Natural killer cell treated with Interleukin-12 subunit alpha and Interleukin-12 subunit beta and Interleukin-15 and Interleukin-18, amount 100 ng/mL, for 72 hours (primary cell): ENCODE data around the gene HMGN2. TPM values are rescaled to one million over a fixed set of nuclear protein-coding genes. Genes with fewer than 3 reads are reported as not detected.

Source experiments
- ATAC-seq, 2 donors: fragments of 150-1000 bp; cut with Tn5 transposase in 1 of 2; sonication (Bioruptor Pico), chemical (Tn5 transposase) in 1 of 2; 2 replicates each; pipeline ENCODE4 v1.10.0; 2021
- DNase-seq: peaks from one replicate; pipeline ENCODE4 v3.0.0; 2022; ENCODE audit warnings: low spot score
- H3K27ac Mint-ChIP-seq, 2 donors: 1 replicate in 1 of 2; 2 replicates in 1 of 2; pipeline ENCODE4 v1.8.0; 2022; ENCODE audit warnings: mixed read lengths in 2 of 2, mild to moderate bottlenecking in 1 of 2, moderate library complexity in 1 of 2
- H3K27me3 Mint-ChIP-seq, 2 donors: 1 replicate in 1 of 2; 2 replicates in 1 of 2; pipeline ENCODE4 v1.8.0; 2022; ENCODE audit warnings: mixed read lengths in 2 of 2
- H3K36me3 Mint-ChIP-seq: one replicate; pipeline ENCODE4 v1.8.0; 2022; ENCODE audit warnings: mixed read lengths
- H3K4me1 Mint-ChIP-seq, 2 donors: 1 replicate in 1 of 2; 2 replicates in 1 of 2; pipeline ENCODE4 v1.8.0; 2022; ENCODE audit warnings: low read depth in 2 of 2, mixed read lengths in 2 of 2, mild to moderate bottlenecking in 1 of 2
- H3K4me3 Mint-ChIP-seq: one replicate; pipeline ENCODE4 v1.8.0; 2022; ENCODE audit warnings: mixed read lengths
- H3K9me3 Mint-ChIP-seq: 2 replicates; pipeline ENCODE4 v1.8.0; 2022; ENCODE audit warnings: mixed read lengths
- total RNA-seq, 2 donors: library from RNA; stranded (reverse); gene quantifications; one replicate each; pipeline ENCODE4 v1.2.3, GENCODE V29; 2022

Gene HMGN2
- total RNA-seq = 100 to 1,000 TPM; 493 to 648 TPM

DNA sequence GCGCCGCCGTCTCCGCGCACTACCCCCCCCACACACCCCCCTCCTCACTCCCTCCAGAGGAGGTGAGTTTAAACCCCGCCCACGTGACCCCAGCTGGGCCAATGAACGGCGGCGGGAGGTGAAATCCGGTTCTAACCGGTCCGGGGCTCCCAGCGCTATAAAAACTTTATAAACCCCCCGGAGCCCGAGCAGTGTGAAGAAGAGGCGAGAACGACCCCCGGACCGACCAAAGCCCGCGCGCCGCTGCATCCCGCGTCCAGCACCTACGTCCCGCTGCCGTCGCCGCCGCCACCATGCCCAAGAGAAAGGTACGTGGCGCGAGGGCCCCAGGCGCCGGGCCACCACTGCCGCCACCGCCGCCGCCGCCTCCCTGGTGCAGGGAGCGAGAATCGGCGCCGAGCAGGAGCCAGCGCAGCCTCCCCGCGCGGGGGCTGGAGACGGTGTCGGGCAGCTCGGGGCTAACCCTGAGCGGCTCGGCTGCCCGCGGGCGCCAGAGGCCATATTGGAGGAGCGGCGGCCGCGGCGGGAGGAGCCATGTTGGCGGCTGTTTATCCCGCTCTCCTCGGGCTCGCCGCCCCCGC is at the start of gene HMGN2:
Gene HMGN2 (plus strand): TSS at position 121 of the 581 bp plus-strand sequence. CDS start 173 bp downstream, at position 294.
- Mint-ChIP-seq H3K27ac (peak within 1 kb of the TSS; percentile 82 to 86), H3K4me1 (peaks cover 32 to 36% of the 10 kb centered on the region in 2 donors), H3K27me3 (no peaks in the 10 kb centered on the region), H3K36me3 (peaks cover 31% of the 10 kb centered on the region), H3K4me3 (peak within 1 kb of the TSS; percentile 91), H3K9me3 (no peaks in the 10 kb centered on the region)
- ATAC-seq = peak; percentile 78 to 82
- DNase-seq = peak; percentile 89

DNA sequence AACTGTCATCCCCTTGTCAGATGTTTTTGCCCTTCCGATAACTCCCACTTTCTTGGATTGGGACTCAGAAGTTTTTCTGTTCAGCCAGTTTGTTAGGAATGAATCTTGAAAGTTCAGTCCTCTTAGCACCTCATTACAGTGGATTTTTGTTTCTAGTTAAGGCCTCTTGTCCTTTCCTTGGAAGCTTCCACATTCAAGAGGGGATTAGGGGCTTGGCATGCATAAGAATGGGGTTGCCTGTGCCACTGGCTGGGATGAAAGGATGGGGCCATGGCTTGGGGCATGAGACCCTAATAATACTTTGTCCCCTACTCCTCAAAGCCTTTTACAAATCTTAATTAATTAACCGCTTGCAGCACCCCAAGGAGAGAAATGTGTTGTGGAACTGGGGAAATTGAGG is 42.5 kb upstream of the HMGN2 start:
- peaks cover 12% of the 10 kb centered on the region in 2 donors for H3K27me3 Mint-ChIP-seq
- no peak overlapping the region for H3K4me3 Mint-ChIP-seq
- ATAC-seq = no peak
- H3K9me3 Mint-ChIP-seq = no peaks in the 10 kb centered on the region
- H3K27ac Mint-ChIP-seq = no peak overlapping the region
- peaks cover 9 to 18% of the 10 kb centered on the region in 2 donors for H3K4me1 Mint-ChIP-seq
- H3K36me3 Mint-ChIP-seq = peaks cover 10% of the 10 kb centered on the region
- DNase-seq = no peak

- Mint-ChIP-seq H3K9me3 (no peaks in the 10 kb centered on the region), H3K27ac (peak within 1 kb of the TSS; percentile 77 to 87), H3K4me3 (peak within 1 kb of the TSS; percentile 99), H3K36me3 (peaks cover 10% of the 10 kb centered on the region), H3K27me3 (peaks cover 0 to 3% of the 10 kb centered on the region in 2 donors), H3K4me1 (peaks cover 9 to 18% of the 10 kb centered on the region in 2 donors)
- peak; percentile 98 for DNase-seq
- peak; percentile 99 for ATAC-seq
These were observed 40.1 kb upstream of the HMGN2 start, which contains the start of gene DHDDS for GRCh38 chr1:26431979-26432695. DHDDS (plus strand) TSS chr1:26432321; CDS start chr1:26432946, 625 bp downstream.

DNA sequence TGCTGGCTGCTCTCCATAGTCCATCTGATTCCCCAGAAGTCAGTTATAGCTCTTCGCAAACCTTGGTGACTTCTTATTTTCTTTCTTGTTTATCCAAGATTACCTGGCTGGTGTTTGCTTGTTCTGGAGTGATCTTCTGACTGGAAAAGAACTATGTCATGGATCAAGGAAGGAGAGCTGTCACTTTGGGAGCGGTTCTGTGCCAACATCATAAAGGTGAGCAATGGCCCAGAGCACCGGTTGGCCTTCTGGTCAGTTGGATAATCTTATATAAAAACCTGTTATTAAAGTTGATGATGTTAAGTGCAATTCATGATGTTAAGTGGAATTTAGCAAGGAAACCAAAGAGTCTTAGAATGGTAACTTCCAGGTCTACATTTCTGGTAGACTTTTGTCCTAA is 39.4 kb upstream of the HMGN2 start:
- ATAC-seq = no peak
- Mint-ChIP-seq H3K4me3 (peak overlapping the region; percentile 99), H3K27me3 (peaks cover 0 to 3% of the 10 kb centered on the region in 2 donors)

DNA sequence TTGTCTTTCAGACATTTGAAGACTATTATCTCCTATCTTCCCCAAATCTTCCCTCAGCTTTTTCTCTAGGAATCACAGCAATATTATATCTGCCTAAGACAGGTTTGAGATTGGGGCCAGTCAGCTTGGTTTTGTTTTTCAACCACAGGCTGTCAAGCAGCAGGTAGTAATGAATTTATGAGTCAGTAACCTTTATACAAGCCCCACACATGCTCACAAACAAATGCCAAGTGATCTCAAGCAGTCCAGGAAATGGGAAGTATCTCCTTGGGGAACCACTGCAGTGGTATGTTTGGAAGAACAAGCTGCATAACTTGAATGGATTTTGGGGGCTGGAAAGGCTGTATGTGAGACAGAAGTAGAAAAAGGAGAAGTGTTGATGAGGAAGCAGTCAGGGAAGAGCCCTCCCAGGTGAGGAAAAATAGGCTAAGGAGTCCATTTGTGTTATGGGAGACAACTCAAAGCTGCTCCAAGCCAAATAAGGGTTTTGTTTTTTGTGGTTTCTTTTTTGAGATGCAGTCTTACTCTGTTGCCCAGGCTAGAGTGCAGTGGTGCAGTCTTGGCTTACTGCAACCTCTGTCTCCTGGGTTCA is 38.0 kb upstream of the HMGN2 start:
- H3K27me3 Mint-ChIP-seq = peaks cover 0 to 3% of the 10 kb centered on the region in 2 donors
- H3K27ac Mint-ChIP-seq = no peak overlapping the region
- peaks cover 12% of the 10 kb centered on the region for H3K36me3 Mint-ChIP-seq
- no peaks in the 10 kb centered on the region for H3K9me3 Mint-ChIP-seq
- peaks cover 9 to 18% of the 10 kb centered on the region in 2 donors for H3K4me1 Mint-ChIP-seq
- ATAC-seq = no peak
- H3K4me3 Mint-ChIP-seq = no peak overlapping the region
- no peak for DNase-seq

More for the DNA sequence above, 39.4 kb upstream of the HMGN2 start:
- Mint-ChIP-seq H3K36me3 (peaks cover 10% of the 10 kb centered on the region), H3K27ac (peak overlapping the region; percentile 77 to 87), H3K9me3 (no peaks in the 10 kb centered on the region), H3K4me1 (peaks cover 9 to 18% of the 10 kb centered on the region in 2 donors)
- no peak for DNase-seq

- Mint-ChIP-seq H3K27ac (no peak overlapping the region), H3K9me3 (no peaks in the 10 kb centered on the region), H3K4me3 (no peak overlapping the region), H3K4me1 (peaks cover 5 to 9% of the 10 kb centered on the region in 2 donors), H3K36me3 (peaks cover 28% of the 10 kb centered on the region), H3K27me3 (no peaks in the 10 kb centered on the region)
- DNase-seq (no peak), ATAC-seq (no peak)
These were observed 34.2 kb upstream of the HMGN2 start for GRCh38 chr1:26438041-26438440.

GRCh38 chr1:26440259-26440658 is 32.0 kb upstream of the HMGN2 start:
- Mint-ChIP-seq H3K27me3 (no peaks in the 10 kb centered on the region), H3K4me1 (no peaks in the 10 kb centered on the region), H3K4me3 (no peak overlapping the region), H3K27ac (no peak overlapping the region), H3K36me3 (peaks cover 34% of the 10 kb centered on the region), H3K9me3 (no peaks in the 10 kb centered on the region)
- no peak for DNase-seq
- no peak for ATAC-seq

- H3K27ac Mint-ChIP-seq = no peak overlapping the region
- ATAC-seq (no peak), DNase-seq (no peak)
- H3K36me3 Mint-ChIP-seq = peaks cover 16% of the 10 kb centered on the region
- H3K4me1 Mint-ChIP-seq = no peaks in the 10 kb centered on the region
- no peaks in the 10 kb centered on the region for H3K9me3 Mint-ChIP-seq
- no peaks in the 10 kb centered on the region for H3K27me3 Mint-ChIP-seq
- H3K4me3 Mint-ChIP-seq = no peak overlapping the region
These were observed 22.4 kb upstream of the HMGN2 start for GRCh38 chr1:26449868-26450267.

DNA sequence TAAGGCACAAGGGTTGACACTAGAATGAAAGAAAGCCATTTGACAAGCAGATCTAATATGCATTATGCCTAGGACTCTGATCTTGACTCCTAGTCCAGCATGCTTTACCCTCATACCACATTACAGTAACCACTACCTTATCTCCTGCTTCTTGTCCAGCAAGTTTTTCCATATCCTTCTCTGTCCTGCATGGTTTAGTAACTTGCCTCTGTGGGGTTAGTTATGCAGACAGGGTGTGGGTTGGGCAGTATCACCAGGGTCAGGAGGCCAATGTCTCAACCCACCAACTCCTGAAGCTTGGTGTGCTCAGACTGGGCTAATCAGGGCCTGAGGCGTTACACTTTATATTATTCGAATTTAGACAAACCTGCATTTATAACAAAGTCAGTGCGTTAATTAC is 21.3 kb upstream of the HMGN2 start:
- H3K27ac Mint-ChIP-seq = no peak overlapping the region
- DNase-seq = no peak
- peaks cover 11% of the 10 kb centered on the region for H3K36me3 Mint-ChIP-seq
- no peaks in the 10 kb centered on the region for H3K4me1 Mint-ChIP-seq
- H3K9me3 Mint-ChIP-seq = no peaks in the 10 kb centered on the region
- H3K27me3 Mint-ChIP-seq = no peaks in the 10 kb centered on the region
- no peak overlapping the region for H3K4me3 Mint-ChIP-seq
- no peak for ATAC-seq

DNA sequence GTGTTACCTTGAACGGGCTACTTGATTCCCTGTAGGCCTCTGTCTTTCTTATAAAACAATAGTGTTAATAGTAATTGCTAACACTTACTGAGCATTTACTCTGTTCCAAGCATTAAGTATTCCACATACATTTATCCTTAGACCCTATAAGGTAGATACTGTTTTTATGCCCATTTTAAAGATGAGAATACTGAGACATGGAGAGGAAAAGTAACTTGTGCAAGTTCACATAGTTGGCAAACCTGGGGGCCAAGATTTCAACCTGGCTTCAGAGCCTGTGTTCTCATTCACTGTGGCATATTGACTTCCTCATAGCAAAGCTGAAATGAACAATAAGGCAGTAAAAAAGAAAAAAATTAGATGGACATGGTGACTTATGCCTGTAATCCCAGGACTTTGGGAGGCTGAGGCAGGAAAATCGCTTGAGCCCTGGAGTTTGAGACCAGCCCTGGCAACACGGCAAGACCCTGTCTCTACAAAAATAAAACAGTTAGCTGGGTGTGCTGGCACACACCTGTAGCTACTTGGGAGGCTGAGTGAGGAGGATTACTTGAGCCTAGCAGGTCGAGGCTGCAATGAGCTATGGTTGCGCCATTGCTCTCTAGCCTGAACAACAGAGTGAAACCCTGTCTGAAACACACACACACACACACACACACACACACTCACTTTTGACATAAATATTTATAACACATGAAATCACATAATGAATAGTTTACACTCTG is 19.6 kb upstream of the HMGN2 start:
- DNase-seq = no peak
- no peaks in the 10 kb centered on the region for H3K9me3 Mint-ChIP-seq

GRCh38 chr1:26459148-26459547 is 13.1 kb upstream of the HMGN2 start:
- no peaks in the 10 kb centered on the region for H3K4me1 Mint-ChIP-seq
- no peak overlapping the region for H3K4me3 Mint-ChIP-seq
- DNase-seq (no peak), ATAC-seq (no peak)
- no peaks in the 10 kb centered on the region for H3K9me3 Mint-ChIP-seq
- H3K36me3 Mint-ChIP-seq = peaks cover 9% of the 10 kb centered on the region
- H3K27me3 Mint-ChIP-seq = no peaks in the 10 kb centered on the region
- no peak overlapping the region for H3K27ac Mint-ChIP-seq

More for the DNA sequence above, 19.6 kb upstream of the HMGN2 start:
- ATAC-seq = no peak
- peaks cover 11% of the 10 kb centered on the region for H3K36me3 Mint-ChIP-seq
- H3K27me3 Mint-ChIP-seq = no peaks in the 10 kb centered on the region
- H3K27ac Mint-ChIP-seq = no peak overlapping the region
- H3K4me1 Mint-ChIP-seq = no peaks in the 10 kb centered on the region
- no peak overlapping the region for H3K4me3 Mint-ChIP-seq

DNA sequence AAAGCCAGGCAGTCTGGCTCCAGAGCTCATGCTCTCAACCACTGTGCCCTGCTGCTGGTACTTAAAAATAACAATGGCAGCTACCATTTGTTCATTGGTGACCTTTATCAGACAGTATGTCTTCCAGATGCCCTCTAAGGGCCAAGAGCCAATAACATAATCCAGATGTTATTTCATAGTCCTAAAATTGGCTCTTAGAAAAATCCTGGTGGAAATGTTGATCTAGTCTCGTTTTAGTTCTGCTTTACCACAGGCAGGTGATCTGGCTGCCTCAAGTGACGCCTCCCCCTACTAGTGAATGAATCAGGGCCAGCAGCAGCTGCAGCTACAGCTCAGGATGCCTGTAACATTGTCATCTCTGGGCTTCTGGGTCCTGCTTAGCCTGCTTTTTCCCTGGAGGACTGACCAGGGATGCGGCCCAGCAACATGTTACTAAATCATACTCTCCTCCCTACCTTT is 12.6 kb upstream of the HMGN2 start:
- ATAC-seq = no peak
- Mint-ChIP-seq H3K27ac (no peak overlapping the region), H3K36me3 (peaks cover 9% of the 10 kb centered on the region)

GRCh38 chr1:26468911-26469310 is 3.3 kb upstream of the HMGN2 start:
- no peaks in the 10 kb centered on the region for H3K9me3 Mint-ChIP-seq
- no peaks in the 10 kb centered on the region for H3K27me3 Mint-ChIP-seq
- peaks cover 22 to 24% of the 10 kb centered on the region in 2 donors for H3K4me1 Mint-ChIP-seq
- ATAC-seq (no peak), DNase-seq (no peak)
- H3K27ac Mint-ChIP-seq = no peak overlapping the region
- H3K4me3 Mint-ChIP-seq = no peak overlapping the region
- H3K36me3 Mint-ChIP-seq = peaks cover 13% of the 10 kb centered on the region

More for the DNA sequence above, 12.6 kb upstream of the HMGN2 start:
- Mint-ChIP-seq H3K27me3 (no peaks in the 10 kb centered on the region), H3K9me3 (no peaks in the 10 kb centered on the region), H3K4me1 (no peaks in the 10 kb centered on the region), H3K4me3 (no peak overlapping the region)
- DNase-seq = no peak
